NCI-H1930 (cell line): ENCODE data around the gene RFLNA.
"Not testable (repeated sequence)": the region's sequence is repeated elsewhere in the genome, so short reads cannot be mapped to it uniquely, and the experiment has no call there.

Source experiments
- DNase-seq, 2 experiments: peaks; one replicate each; lab custom pipeline; 2025; lab: John Stamatoyannopoulos, UW

RFLNA gene

DNA sequence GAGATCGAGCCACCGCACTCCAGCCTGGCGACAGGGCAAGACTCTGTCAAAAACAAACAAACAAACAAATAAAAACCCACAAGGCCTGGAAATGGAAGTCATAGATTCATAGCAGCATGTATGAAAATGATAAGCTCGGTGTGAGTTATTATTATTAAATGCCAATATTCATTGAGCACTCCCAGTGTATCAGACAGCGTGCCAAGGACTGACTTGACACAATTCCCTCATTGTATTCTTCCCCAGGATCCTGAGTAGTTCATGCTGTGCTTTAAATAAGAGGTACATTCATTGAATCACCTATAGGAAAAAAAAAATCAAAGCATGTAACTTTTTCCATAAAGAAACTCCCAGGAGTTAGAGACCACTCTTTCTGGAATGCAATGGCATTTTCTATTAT, 12.6 kb upstream of the RFLNA start:
- DNase-seq, result no peak

DNA sequence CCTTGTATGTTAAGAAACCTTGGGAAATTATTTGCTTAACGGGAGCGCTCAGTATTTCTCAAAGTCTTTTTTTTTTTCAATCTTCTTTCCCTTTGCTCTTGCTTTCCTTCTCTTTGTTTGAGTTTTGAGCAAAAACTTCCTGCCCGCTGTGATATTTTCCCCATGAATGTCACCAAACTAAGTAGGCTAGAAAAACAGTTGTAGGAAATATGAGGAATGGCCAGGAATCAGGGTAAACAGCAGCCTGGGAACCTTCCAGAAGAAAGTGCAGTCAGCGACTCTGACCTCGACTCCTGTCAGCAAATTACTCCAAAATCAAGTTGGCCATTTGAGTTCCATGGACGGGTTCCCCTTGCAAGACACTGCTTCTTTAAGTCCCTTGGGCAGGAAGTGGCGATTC, 11.6 kb upstream of the RFLNA start:
- DNase-seq, result no peak

DNA sequence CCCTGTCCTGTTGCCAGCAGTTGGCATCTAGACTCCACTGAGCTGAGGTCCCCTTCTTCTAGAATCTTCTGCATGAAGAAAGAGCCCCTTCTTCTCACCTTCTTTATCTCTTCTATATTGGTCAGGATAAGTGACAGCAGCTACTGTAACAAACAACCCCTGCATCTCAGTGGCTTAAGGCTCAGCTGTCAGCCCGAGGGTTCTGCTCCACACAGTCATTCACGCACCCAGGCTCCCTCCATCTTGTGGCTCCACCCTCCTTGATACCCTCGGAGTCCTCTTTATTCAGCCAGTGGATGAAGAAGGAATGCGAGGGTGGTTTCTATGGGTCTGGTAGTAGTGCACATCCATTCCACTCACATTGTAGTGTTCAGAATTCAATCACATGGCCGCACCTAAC, 10.5 kb upstream of the RFLNA start:
- DNase-seq, result no peak

DNA sequence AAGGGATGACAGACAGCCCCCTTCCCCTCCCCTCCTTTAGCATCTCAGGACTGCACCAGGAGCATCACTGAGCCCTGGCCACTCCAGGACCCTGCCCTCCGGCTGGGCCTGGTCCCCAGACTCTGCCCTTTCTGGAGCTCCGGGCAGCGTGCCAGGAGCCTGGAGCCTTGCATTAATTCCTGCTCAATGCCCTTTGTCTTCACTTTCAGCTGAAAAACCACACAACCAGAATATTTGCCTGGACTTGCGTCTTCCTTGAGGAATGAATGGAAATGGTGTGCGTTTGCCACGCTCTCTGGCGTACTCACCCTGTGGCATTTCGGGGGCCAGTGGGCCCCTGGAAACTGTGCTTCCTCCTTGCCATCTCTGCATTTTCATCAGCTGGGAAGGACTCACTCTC, 8.5 kb upstream of the RFLNA start:
- no peak for DNase-seq

DNA sequence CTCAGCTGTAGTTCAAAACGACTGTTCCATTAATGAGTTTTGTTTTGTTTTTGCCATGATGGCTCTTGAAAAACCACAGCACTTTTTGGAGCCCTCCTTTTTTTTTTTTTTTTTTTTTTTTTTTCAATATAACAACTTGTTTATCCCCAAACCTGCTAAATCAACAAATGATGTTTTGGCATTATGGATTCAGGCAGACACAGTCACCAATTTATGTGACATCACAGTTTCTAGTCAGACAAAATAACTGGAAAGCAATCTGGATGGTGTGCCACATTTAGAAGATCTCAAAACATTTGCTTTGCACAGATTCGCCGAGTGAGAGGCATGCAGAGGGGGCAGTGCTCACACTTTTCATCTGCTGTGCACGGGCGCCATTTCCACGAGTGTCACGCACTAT, 7.9 kb upstream of the RFLNA start:
- no peak for DNase-seq

DNA sequence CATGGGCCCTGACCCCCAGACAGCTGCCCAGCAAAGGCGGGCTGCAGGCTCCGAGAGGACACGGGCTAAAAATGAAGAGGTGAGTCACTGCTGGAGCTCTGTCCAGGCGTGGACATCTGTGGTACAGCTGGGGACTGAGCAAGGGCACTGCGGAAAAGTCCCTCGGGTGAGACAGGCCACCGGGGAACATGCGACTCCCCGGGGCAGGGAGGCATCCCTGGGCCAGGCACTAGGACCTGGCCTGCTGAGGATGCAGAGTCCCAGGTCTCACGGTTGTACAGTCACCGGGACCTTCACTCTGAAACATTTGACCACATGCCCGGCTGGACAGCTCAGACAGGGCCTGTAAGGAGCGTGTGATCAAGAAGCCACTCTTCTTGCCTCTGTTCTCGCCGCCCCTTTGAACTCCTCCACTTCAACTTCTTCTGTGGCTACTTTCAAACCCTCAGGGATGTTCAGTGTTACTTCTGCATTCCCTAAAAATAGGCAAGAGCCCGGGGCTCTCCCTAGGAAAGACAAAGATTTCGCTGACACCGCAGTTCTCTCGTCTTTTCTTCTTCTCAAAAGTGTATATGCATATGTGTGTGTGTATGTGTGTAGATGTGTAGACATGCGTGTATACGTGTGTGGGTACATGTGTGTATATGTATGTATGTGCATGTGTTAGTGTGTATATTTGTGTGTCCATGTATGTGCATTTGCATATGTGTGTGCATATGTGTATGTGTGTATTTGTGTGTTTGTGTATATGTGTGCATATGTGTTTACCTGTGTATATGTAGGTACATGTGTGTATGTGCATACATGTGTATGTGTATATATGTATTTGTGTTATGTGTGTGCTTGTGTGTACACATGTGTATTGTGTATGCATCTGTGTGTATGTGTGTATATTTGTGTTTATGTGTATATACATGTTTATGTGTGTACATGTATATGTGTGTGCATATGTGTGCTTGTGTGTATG, 5.0 kb upstream of the RFLNA start:
- no peak for DNase-seq

DNA sequence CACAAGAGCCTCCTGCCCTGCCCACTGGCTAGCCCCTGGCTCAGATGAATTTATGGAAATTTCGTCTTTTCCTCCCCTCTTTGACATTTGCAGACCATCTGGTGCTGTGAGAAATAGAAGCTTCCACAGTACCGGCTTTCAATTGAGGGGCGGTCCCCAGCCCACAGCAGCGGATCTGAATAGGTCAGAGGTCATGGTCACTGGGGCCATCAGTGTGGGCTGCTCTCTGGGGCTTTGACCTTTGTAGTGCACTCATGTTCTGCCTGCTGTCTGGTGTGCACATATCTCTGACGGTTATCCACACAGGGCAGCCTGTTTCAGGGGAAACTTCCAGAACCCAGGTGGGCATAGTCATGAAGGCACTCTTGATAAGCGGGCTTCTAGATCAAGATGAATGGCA, 2.5 kb upstream of the RFLNA start:
- no peak for DNase-seq

DNA sequence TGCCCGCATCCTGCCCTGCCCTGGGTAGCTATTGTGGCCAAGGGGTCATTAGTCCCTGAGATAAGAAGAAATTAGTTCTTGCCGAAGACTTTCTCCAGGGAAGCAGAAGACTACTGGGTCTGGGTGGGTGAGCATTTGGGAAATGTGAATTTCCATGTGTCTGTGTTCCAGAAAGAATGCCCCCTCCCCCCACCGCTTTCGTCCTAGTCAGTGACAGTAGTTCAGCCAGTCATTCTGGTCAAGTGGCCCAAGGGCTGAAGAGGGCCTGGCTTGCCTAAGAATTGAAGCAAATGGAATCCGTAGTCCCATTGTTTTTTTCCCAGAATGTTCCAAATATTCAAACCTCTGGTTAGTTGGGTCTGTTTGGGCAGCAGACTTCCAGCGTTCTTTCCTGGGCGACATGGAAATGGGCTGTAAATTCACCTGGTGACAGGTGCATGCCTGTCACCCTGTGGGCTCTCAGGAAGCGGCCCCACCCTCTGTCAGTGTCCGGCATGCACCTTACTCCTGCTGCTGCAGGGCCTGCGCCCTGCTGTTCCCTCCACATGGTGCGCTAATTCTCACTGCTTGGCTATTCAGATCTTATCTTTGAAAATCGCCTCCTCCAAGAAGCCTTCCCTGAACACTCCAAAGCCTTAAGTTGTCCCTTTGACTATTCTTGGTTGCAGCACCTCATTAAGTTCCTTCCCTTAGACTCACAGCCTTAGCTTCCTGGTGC, 1.4 kb upstream of the RFLNA start:
- DNase-seq, result no peak

DNA sequence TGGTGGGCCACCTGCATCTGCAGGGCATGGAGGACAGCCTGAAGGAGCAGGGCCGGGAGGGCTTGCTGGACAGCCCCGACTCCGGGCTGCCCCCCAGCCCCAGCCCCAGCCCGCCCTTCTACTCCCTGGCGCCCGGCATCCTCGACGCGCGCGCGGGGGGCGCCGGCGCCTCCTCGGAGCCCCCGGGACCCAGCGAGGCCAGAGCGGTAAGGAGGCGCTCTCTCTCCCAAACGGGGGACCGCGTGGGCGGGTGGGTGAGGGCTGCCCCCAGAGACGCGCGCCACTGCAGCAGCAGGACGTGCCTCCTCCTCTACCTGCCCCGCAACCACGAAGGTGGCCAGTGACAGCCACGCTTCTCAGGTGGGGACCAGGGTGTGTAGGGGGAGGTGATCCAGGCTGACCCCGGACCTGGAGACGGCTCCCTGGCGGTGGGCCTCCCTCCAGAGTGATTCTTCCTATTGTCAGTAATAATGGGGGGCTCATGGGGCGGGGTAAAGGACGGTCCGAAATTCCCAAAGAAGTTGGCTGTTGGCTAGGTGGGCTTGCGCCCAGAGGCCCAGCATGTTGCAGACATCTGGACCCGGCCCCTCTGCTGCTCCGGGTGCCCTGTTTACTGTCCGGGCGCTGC, 652 bp downstream of the RFLNA start:
- DNase-seq, result no peak

DNA sequence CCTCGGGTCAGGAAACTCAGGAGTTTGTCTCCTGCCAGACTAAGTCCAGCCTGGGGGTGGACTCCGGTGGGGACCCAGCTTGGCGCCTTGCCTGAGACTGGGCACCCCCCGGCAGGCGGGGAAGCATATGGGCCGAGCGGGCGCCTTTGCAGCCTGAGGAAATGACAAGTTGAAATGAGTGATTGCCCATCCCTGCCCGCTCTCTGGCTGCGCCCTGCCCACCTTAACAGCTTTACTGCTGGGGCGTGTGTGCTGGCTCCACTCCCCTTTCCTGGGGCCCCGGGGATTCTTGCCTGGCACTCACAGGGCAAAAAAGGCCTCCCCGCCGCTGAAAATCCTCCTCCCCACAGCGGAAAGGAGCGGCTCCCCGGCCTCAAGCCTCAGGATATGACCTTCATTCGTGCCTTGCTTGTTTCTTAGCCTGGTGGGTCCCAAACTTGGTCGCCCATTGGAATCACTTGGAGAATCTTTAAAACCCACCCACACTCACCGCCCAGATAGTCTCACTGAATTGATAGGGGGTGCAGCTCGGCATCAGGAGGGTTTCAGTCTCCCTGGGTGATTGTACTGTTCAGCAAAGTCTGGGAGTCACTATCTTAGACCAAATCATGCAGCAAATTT, 1.5 kb downstream of the RFLNA start:
- DNase-seq, result no peak

DNA sequence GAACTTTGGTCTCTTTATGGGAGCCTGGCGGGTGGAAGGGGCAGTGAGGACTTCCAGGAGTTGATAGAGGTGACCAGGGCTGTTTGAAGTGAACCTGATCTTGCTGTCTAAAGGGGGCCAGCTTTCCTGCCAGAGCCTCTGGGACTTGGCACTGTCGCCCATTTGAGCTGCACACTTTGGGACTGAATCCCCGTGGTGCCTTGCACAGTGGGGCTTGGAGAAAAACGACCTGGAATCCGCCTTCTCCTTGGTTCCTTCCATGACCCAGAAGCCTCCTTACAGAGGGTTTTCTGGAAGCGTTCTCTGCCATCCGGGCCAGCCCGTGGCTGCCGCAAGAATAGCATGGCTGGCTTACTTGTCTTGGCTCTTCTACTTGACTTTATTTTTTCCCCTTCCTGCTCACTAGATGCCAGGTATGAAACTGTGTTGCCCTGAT, 2.0 kb downstream of the RFLNA start:
- DNase-seq, result no peak

DNA sequence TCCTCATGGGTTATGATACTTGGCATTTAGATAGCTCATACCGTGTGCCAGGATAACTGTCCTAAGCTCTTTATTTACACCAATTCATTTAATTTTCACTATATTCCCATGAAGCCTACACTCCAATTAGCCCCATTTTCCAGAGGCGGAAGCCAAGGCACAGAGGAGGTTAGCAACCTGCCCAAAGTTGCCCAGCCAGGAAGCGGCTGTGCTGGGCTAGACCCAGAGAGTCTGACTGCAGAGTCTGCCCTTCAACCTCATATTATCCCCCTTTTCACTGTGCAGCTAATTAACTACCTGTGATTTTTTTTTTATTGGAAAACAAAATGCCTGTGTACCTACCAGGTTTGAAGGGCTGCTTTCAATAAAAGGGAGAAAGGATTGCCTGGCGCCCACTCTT, 2.5 kb downstream of the RFLNA start:
- DNase-seq, result no peak

DNA sequence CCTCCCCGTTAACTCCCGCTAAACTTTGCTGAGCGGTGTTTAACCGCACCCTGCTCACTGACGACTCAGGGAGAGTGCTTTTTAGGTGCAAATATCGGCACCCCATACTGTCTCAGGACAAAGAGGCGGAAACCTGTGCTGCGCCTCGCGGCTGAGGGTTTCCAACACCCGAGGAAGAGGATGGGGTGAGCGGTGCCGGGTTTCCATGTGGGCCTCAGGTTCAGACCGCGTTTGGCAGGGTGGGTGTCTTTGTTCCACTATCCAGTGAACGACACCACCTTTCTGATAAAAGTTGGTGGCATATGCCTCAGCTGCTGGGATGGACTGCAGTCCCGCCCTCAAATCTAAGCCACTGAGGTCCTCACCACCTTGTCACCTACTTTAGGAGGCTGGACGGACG, 3.0 kb downstream of the RFLNA start:
- DNase-seq, result no peak

DNA sequence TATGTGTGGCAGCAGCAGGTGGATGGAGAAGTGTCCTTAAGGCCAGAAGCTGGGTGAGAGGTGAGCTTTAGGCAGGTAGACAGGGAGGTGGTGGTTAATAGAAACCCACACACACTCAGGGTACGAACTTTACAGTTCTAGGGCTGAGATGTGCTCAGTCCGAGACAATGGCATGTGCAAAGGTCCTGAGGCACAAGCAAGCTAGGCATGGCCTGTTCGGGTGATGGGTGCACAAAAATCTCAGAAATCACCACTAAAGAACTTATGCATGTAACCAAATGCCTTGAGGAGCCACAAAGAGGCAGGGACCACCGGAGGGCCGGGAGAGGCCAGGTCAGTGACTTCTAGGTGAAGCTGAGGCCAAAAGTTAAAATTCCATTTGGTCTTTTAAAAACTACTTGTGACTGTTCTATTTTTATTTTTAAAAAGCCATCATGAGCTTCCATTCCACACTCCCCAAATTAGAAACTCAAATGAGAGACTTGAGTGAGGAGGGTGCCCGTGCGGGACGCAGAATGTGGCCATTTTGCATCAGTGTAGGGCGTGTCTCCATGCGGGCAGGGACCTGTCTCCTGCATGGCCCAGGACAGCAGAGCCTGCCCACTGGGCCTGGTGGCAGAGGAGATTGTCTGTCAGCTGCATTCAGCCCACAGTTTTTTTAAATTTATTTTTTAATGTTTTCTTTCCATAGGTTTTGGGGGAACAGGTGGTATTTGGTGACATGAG, 4.0 kb downstream of the RFLNA start:
- no peak for DNase-seq

DNA sequence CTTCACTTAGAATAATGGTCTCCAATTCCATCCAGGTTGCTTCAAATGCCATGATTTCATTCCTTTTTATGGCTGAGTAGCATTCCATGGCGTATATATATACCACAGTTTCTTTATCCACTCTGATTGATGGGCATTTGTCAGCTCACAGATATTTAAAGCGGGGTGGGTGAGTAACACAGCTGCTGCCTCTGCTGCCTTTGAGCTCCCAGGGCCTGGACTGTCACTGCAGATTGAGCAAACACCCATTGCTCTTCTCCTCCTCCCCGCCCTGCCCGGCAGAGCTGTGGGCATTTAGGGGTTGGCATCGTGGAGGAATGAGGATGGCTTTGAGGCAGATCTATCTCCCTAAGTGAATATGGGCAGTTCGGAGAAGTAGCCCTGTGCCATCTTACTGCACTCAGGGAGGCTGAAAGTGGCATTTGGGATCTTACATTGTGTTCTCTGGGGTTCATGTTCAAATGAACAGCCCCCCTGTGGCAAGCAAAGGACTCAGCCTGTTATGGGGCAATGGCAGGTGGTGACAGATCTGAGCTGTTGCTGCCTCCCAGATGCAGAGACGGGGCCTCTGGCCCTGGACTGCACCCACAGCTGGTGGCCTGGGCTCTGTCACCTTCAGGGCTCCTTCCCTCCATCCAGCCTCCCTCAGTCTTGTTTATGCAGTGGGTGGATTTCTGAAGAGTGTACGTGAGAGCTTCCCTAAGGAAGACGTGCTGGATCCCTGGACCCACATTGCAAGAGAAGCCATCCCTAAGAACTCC, 4.9 kb downstream of the RFLNA start:
- DNase-seq, result no peak

DNA sequence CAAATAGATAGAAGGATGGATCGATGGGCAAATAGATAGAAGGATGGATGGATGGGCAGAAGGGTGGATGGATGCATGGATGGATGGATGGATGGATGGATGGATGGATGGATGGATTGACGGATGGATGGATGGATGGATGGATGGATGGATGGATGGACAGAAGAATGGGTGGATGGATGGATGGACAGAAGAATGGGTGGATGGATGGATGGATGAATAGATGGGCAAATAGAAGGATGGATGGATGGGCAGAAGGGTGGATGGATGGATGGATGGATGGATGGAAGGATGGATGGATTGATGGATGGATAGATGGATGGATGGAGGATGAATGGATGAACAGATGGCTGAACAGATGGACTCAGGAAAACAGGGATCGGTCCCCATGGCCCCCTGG, 5.8 kb downstream of the RFLNA start:
- not testable (repeated sequence) for DNase-seq

DNA sequence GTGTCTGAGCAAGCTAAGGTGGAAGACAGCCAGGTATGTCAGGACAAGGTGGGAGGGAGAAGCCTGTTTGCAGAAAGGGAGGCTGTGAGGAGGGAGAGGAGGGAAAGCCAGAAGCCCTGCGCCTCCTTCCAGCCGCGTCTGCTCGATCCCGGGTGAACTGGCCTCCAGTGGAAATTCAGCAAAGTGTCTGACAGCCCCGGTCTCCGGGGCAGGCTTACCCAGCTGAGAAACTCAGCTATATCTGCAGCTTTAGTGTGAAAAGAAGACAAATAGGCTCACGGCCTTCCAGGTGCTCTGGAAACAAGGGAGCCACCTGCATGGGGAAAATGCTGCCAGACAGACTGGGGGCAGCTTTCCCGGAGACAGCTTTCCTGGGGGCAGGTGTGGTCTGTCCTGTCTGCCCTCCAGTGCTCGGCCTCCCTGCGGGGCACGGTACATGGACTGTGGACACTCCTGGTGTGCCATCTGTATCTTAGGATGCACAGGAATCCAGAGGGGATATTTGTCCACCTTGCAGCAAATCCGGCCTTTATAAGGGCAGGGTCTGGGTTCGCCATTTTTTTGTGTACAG, 6.3 kb downstream of the RFLNA start:
- no peak for DNase-seq

DNA sequence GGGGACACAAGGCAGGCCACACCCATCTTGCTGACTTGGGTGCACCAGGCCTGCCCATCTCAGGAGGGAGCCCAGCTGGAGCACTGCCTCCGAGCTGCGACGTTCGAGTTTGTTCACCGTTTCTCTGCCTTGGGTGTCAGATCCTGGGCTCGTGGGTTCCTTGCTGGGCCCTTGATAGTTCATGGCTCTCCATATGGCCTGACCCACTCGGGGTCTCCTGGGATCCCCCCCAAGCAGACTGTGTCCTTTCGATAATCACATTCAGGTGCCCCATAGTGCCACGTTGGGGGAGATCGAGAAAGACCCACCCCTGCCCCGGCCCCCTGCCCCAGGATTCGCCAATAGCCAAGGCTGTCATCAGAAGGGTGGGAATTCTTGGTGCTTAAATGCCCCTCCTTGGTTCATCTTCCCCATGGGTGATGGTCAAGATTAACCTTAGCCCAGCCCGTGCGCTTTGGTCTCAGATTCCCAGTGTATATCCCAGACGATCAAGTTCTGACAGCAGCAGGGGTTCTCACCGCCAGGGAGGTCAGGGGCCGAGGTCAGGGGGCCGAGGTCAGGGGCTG, 7.4 kb downstream of the RFLNA start:
- no peak for DNase-seq

DNA sequence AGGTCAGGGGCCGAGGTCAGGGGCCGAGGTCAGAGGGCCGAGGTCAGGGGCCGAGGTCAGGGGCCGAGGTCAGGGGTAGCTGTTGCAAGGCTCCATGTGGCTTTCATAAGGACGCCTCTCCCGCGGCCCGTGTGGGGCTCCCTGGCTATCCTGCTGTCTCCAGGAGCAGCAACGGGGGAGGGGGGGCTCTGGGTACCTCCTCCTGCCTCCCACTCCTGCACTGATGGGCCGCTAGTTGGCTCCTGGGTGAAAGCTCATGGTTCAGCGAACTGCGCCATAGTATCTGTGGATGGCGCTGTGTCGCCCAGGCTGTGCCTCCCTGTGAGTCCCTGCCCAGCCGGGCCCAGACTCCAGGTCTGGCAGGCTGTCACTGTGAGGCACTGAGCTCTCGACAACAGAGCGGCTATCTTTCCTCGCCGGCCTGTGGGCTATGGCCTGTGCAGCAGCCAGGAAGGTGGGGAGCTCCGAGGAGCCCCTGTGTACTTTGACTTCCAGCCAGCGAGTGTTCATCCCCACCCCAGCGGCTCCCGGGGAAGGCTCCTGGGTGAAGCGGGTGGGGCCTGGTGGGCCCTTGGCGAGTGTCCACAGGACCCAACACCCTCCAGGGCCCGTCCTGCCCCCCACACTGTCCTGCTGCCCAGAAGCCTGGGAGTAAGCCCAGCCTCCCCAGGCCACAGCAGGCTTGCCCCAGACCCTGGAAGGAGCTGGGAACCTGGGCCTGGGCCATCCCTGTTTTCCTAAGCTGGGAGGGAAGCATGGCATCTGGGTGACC, 8.1 kb downstream of the RFLNA start:
- DNase-seq, result no peak
